Activated T-cell treated with anti-CD3 and anti-CD28 coated beads, Interleukin-2, amount 50 U/mL, for 72 hours (primary cell): ENCODE data around the gene SH3PXD2B. TPM values are rescaled to one million over a fixed set of nuclear protein-coding genes. Genes with fewer than 3 reads are reported as not detected.

Source experiments
- ATAC-seq, 2 donors: fragments of 150-1000 bp; cut with Tn5 transposase; replicated peaks in 1 of 2; 2 replicates each; pipeline ENCODE4 v1.10.0; 2021; ENCODE audit warnings: moderate library complexity in 2 of 2, mild to moderate bottlenecking in 1 of 2
- DNase-seq, 2 donors: peaks; one replicate each; pipeline ENCODE4 v3.0.0; 2021 to 2022; ENCODE audit warnings: mixed read lengths in 1 of 2
- H3K27ac Mint-ChIP-seq: one replicate; pipeline ENCODE4 v1.8.0; 2022; ENCODE audit warnings: mild to moderate bottlenecking, moderate library complexity, mixed read lengths
- H3K27me3 Mint-ChIP-seq: one replicate; pipeline ENCODE4 v1.8.0; 2022; ENCODE audit warnings: low read depth, mixed read lengths
- H3K36me3 Mint-ChIP-seq, 2 donors: one replicate each; pipeline ENCODE4 v1.8.0; 2022; ENCODE audit warnings: mixed read lengths in 2 of 2, mild to moderate bottlenecking in 1 of 2; ENCODE audit not compliant: insufficient read depth in 2 of 2
- H3K4me1 Mint-ChIP-seq: one replicate; pipeline ENCODE4 v1.8.0; 2022; ENCODE audit warnings: low read depth, mixed read lengths
- H3K4me3 Mint-ChIP-seq, 2 donors: one replicate each; pipeline ENCODE4 v1.8.0; 2022; ENCODE audit warnings: mild to moderate bottlenecking in 2 of 2, mixed read lengths in 2 of 2, moderate library complexity in 2 of 2
- H3K9me3 Mint-ChIP-seq, 2 donors: one replicate each; pipeline ENCODE4 v1.8.0; 2022; ENCODE audit warnings: mixed read lengths in 2 of 2
- total RNA-seq, 2 donors: library from RNA; stranded (reverse); gene quantifications; one replicate each; pipeline ENCODE4 v1.2.3, GENCODE V29; 2022

SH3PXD2B gene
- total RNA-seq, 2 donors from 2014 or later: 0.49 to 1.3 TPM

DNA sequence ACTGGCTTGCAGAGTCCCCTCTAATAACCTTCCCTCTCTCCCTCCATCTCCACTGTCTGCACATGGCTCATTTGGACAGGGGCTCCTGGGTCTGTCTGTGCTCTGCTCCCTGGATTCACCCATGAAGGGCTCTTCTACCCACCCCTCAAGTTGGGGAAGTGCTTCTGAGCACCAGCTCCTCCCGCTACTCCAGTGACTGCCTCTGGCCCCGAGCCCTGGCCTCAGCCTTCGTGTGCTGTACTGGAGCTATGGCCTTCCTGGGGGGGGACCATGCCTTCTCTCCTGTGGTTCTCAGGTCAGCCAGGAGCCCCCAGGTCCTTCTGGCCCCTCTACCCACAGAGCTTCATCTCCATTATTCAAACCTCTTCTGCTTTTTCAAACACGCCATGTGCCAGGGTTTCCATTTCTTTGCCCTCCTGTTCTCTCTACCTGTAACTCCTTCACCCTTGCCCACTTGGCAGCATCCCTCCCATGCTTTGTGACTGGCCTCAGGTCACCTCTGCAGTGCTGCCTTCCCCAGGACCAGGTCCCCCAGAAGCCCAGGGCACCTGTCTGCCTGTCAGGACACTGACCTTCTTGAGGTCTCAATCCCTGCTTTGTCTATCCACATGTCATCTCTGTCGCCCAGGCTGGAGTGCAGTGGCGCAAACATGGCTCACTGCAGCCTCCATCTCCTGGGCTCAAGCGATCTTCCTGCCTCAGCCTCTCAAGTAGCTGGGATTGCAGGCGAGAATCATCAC lies 9.5 kb downstream of the SH3PXD2B start:
- DNase-seq (no peak), ATAC-seq (no peak)
- Mint-ChIP-seq H3K4me3 (no peak overlapping the region), H3K9me3 (no peaks in the 10 kb centered on the region), H3K27ac (no peak overlapping the region), H3K4me1 (peaks cover 25% of the 10 kb centered on the region), H3K27me3 (peaks cover 40% of the 10 kb centered on the region), H3K36me3 (no peaks in the 10 kb centered on the region)

DNA sequence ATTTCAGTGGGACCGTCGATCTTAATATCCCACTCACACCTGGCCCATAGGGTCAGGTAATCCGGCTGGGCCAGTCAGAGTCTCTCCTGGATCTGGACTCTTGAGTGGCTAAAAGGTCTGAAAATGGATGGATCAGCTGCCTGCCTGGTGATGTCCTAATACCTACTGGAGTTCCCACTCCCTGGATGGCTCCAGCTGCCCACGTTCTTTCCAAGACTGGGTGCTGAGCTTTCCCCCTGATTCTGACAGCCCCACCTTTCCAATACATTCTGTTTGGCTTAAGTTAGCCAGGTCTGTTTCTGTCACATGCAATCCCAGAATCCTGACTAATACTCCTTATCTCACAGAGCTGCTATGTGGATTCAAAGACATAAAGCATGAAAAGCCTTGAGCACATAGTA lies 10.2 kb downstream of the SH3PXD2B start:
- no peak for ATAC-seq
- H3K4me1 Mint-ChIP-seq: peaks cover 25% of the 10 kb centered on the region

DNA sequence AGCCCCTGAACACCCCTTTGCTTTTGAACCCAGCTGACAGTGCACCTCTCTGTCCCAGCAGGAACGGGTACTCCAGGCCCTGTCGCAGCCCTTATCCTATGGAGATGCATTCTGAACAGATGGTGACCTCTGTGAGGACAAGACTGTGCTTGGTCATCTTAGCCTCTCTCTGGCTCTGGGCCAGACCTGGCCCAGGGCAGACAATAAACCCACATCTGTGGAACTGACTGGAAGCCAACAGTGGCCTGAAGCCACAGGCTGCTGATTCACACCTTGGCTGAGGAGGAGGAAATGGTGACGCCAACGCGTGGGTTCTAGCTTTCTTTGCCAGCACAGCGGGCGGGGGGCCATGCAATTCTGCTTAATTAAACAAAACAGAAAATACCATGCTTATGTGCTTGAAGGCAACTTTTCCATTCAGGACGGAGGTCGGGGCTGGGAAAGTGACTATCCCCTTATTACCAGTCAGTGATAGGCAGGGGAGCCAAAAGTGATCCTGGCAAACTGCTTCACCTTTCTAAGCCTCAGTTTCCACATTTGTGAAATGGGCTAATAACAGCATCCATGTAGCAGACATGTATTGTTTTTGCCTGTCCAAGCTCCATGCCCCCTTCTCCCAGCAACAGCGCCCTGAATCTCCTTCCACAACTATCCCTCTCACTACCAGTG lies 10.8 kb downstream of the SH3PXD2B start:
- Mint-ChIP-seq H3K27ac (no peak overlapping the region), H3K4me3 (peak overlapping the region; percentile 31 to 47), H3K9me3 (no peaks in the 10 kb centered on the region), H3K27me3 (peaks cover 31% of the 10 kb centered on the region), H3K36me3 (no peaks in the 10 kb centered on the region), H3K4me1 (peaks cover 25% of the 10 kb centered on the region)
- peak; percentile 82 to 83 for DNase-seq
- peak; percentile 94 to 97 for ATAC-seq

More for the DNA sequence above, 10.2 kb downstream of the SH3PXD2B start:
- H3K4me3 Mint-ChIP-seq: no peak overlapping the region
- DNase-seq: no peak
- peaks cover 33% of the 10 kb centered on the region for H3K27me3 Mint-ChIP-seq
- no peaks in the 10 kb centered on the region for H3K9me3 Mint-ChIP-seq
- no peak overlapping the region for H3K27ac Mint-ChIP-seq
- no peaks in the 10 kb centered on the region for H3K36me3 Mint-ChIP-seq

- Mint-ChIP-seq H3K9me3 (no peaks in the 10 kb centered on the region), H3K27me3 (peaks cover 31% of the 10 kb centered on the region), H3K27ac (no peak overlapping the region), H3K4me3 (no peak overlapping the region), H3K36me3 (no peaks in the 10 kb centered on the region), H3K4me1 (peaks cover 25% of the 10 kb centered on the region)
- ATAC-seq (no peak), DNase-seq (no peak)
These were observed 11.7 kb downstream of the SH3PXD2B start for GRCh38 chr5:172442592-172442991.

GRCh38 chr5:172441262-172441751 lies 13.0 kb downstream of the SH3PXD2B start:
- H3K27me3 Mint-ChIP-seq: peaks cover 28% of the 10 kb centered on the region
- DNase-seq: no peak
- peaks cover 25% of the 10 kb centered on the region for H3K4me1 Mint-ChIP-seq
- H3K9me3 Mint-ChIP-seq: no peaks in the 10 kb centered on the region
- H3K27ac Mint-ChIP-seq: no peak overlapping the region
- no peak for ATAC-seq
- H3K4me3 Mint-ChIP-seq: no peak overlapping the region
- H3K36me3 Mint-ChIP-seq: no peaks in the 10 kb centered on the region

GRCh38 chr5:172440486-172440885 lies 13.8 kb downstream of the SH3PXD2B start:
- H3K4me1 Mint-ChIP-seq: peaks cover 25% of the 10 kb centered on the region
- H3K9me3 Mint-ChIP-seq: no peaks in the 10 kb centered on the region
- DNase-seq (no peak), ATAC-seq (no peak)
- no peaks in the 10 kb centered on the region for H3K36me3 Mint-ChIP-seq
- no peak overlapping the region for H3K4me3 Mint-ChIP-seq
- H3K27ac Mint-ChIP-seq: no peak overlapping the region
- H3K27me3 Mint-ChIP-seq: peaks cover 24% of the 10 kb centered on the region

GRCh38 chr5:172439785-172440477 lies 14.4 kb downstream of the SH3PXD2B start:
- no peaks in the 10 kb centered on the region for H3K9me3 Mint-ChIP-seq
- H3K27ac Mint-ChIP-seq: no peak overlapping the region
- peaks cover 18% of the 10 kb centered on the region for H3K27me3 Mint-ChIP-seq
- peaks cover 22% of the 10 kb centered on the region for H3K4me1 Mint-ChIP-seq
- H3K4me3 Mint-ChIP-seq: no peak overlapping the region
- DNase-seq (no peak), ATAC-seq (no peak)
- no peaks in the 10 kb centered on the region for H3K36me3 Mint-ChIP-seq

DNA sequence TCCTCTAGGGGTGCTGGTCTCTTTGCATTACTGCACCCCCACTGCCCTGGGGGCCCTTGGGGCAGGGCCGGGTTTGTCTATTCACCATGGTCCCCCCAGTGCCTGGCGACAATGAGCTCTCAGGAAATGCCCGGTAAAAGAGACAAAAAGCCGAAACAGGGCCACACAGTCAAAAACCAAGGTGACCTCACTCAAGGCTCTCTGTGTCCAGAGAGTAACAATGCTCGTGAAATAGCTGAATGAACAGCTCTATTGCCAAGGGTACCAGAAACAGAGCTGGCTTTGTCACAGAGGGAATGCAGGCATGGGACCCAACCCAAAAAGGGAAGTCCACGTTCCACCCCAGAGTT lies 16.0 kb downstream of the SH3PXD2B start:
- no peak overlapping the region for H3K4me3 Mint-ChIP-seq
- no peak for DNase-seq
- peaks cover 2% of the 10 kb centered on the region for H3K27me3 Mint-ChIP-seq
- H3K4me1 Mint-ChIP-seq: peaks cover 8% of the 10 kb centered on the region
- no peak overlapping the region for H3K27ac Mint-ChIP-seq
- H3K9me3 Mint-ChIP-seq: no peaks in the 10 kb centered on the region
- ATAC-seq: no peak
- H3K36me3 Mint-ChIP-seq: no peaks in the 10 kb centered on the region

DNA sequence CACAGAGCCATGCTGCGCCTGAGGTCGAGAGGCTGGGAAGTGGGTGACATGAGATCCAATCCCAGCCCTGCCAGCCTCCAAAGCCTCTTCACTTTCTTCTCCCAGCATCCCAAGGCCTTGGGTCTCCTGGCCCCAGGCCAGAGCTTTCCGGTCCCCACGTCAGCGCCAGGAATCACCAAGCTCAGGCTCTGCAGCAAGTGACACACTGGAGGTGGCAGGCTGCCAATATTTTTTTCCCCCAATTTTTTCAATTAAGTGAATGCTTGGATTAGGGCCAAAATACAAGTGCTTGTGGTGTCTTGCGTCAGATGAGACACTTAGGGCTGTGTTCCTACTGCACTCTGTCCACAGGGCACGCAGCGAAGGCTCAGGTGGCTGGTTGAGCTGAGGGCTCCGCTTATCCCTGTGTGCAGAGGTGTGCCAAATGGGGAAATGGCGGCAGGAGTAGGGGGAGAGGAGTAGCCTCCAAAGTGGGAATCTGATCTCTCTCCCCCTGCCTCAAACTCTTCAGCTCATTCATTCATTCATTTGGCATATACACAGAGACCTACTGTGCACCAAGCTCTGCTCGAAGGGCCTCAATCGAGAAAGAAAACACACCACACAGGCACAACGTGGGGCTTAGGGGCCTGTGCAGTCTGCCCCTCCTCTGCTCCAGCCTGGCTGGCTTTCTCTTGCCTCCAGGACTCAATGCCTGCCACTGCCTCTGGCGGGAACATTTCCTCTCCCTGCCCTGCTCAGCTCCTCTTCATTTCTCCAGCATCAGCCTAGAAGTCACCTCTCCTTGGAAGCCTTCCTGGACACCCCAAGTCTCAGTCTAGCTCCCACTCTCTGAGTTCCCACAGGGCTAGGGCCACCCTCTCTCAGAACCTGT lies 16.6 kb downstream of the SH3PXD2B start:
- peaks cover 2% of the 10 kb centered on the region for H3K4me1 Mint-ChIP-seq
- H3K27me3 Mint-ChIP-seq: no peaks in the 10 kb centered on the region
- no peaks in the 10 kb centered on the region for H3K36me3 Mint-ChIP-seq
- no peak overlapping the region for H3K4me3 Mint-ChIP-seq
- ATAC-seq: no peak
- no peak for DNase-seq
- no peaks in the 10 kb centered on the region for H3K9me3 Mint-ChIP-seq
- H3K27ac Mint-ChIP-seq: no peak overlapping the region

GRCh38 chr5:172436879-172437369 lies 17.4 kb downstream of the SH3PXD2B start:
- ATAC-seq (no peak), DNase-seq (no peak)
- Mint-ChIP-seq H3K27ac (no peak overlapping the region), H3K9me3 (no peaks in the 10 kb centered on the region), H3K4me3 (no peak overlapping the region), H3K4me1 (no peaks in the 10 kb centered on the region), H3K27me3 (no peaks in the 10 kb centered on the region), H3K36me3 (no peaks in the 10 kb centered on the region)

GRCh38 chr5:172436078-172436878 lies 18.0 kb downstream of the SH3PXD2B start:
- H3K4me1 Mint-ChIP-seq: no peaks in the 10 kb centered on the region
- H3K9me3 Mint-ChIP-seq: no peaks in the 10 kb centered on the region
- no peaks in the 10 kb centered on the region for H3K36me3 Mint-ChIP-seq
- H3K27ac Mint-ChIP-seq: no peak overlapping the region
- ATAC-seq (no peak), DNase-seq (no peak)
- H3K27me3 Mint-ChIP-seq: no peaks in the 10 kb centered on the region
- H3K4me3 Mint-ChIP-seq: no peak overlapping the region
